K562 (cell line): ENCODE data around the gene FDX2. TPM values are rescaled to one million over a fixed set of nuclear protein-coding genes. Genes with fewer than 3 reads are reported as not detected.

ENCODE experiments used
- FOXK2 ChIP-seq, 2 experiments: fragments of 450-650 bp; IDR thresholded peaks in 1 of 2; conservative IDR thresholded peaks in 1 of 2; 2 replicates each; pipeline ENCODE4 v1.6.1; 2016; ENCODE audit warnings: low read depth in 2 of 2, mild to moderate bottlenecking in 1 of 2
- SREBF2 ChIP-seq: sonication (generic); formaldehyde crosslinking; IDR thresholded peaks from 2 replicates; pipeline ENCODE4 v1.4.0; 2020; ENCODE audit warnings: mild to moderate bottlenecking, missing genetic modification reagents
- TAF1 ChIP-seq: IDR thresholded peaks from 2 replicates; pipeline ENCODE4 v1.6.1; 2011; ENCODE audit warnings: mild to moderate bottlenecking, low read length, moderate library complexity; ENCODE audit not compliant: insufficient read depth, control insufficient read depth, severe bottlenecking; ENCODE audit errors: extremely low read depth
- ZNF263 ChIP-seq: sonication (generic); formaldehyde crosslinking; IDR thresholded peaks from 2 replicates; pipeline ENCODE4 v1.8.0; 2022; ENCODE audit warnings: mild to moderate bottlenecking, missing genetic modification reagents, borderline replicate concordance
- polyA plus RNA-seq, 8 experiments: library from polyadenylated mRNA; depleted of rRNA in 4 of 8; stranded (reverse) in 5 of 8; unstranded in 3 of 8; fragments of >200 nt; fragmentation: Nextera tagmentation in 2 of 8; fragmentation: Illumina TruSeq in 1 of 8; extraction: Ambion mirVana in 2 of 8; extraction: Trizol in 1 of 8; gene quantifications; 2 replicates each; pipeline versions ENCODE4 v1.2.1 to v1.2.3, GENCODE V29; 2011 to 2014; ENCODE audit warnings: inconsistent platforms in 1 of 8, missing spikeins in 1 of 8
- total RNA-seq, 7 experiments: library from RNA; depleted of rRNA in 6 of 7; stranded (reverse); fragments of >200 nt in 6 of 7; fragmentation: Illumina TruSeq in 2 of 7; extraction: Trizol in 2 of 7; gene quantifications; 2 replicates each; pipeline versions ENCODE4 v1.2.1 to v1.2.3, GENCODE V29; 2011 to 2021; ENCODE audit warnings: low replicate concordance in 1 of 7
- TF ChIP-seq, protein P1 (sequence below): sonication (generic); formaldehyde crosslinking; IDR thresholded peaks from 2 replicates; pipeline ENCODE4 v1.8.0; 2022; ENCODE audit warnings: mild to moderate bottlenecking, missing genetic modification reagents
- TF ChIP-seq, protein P2 (sequence below), 2 experiments: fragments of 450-650 bp; IDR thresholded peaks; 2 replicates each; pipeline ENCODE4 v1.6.1; 2016
- TF ChIP-seq, protein P3 (sequence below): fragments of 200-800 bp; sonication (Bioruptor generic); IDR thresholded peaks from 2 replicates; pipeline ENCODE4 v1.6.1; 2017; ENCODE audit warnings: missing genetic modification characterization, missing compliant biosample characterization
- TF ChIP-seq, protein P4 (sequence below): sonication (generic); formaldehyde crosslinking; IDR thresholded peaks from 2 replicates; pipeline ENCODE4 v1.4.0; 2020; ENCODE audit warnings: mild to moderate bottlenecking, missing genetic modification reagents

FDX2 gene
- total and polyA plus RNA-seq, 9 of the 15 experiments (the other 6 are each of a cell fraction or from before 2014, with no cell fraction given): 2.5 to 49.8 (median 29.7) TPM

DNA sequence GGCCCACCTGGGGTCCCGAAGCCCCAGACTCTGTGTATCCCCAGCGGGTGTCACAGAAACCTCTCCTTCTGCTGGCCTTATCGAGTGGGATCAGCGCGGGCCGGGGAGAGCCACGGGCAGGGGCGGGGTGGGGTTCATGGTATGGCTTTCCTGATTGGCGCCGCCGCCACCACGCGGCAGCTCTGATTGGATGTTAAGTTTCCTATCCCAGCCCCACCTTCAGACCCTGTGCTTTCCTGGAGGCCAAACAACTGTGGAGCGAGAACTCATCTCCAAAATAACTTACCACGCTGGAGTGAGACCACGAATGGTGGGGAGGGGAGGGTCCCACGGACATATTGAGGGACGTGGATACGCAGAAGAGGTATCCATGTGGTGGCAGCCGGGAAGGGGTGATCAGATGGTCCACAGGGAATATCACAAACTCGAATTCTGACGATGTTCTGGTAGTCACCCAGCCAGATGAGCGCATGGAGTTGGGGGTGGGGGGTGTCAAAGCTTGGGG, 27.1 kb downstream of the FDX2 start (continued):
- TF ChIP-seq, protein P1, sequence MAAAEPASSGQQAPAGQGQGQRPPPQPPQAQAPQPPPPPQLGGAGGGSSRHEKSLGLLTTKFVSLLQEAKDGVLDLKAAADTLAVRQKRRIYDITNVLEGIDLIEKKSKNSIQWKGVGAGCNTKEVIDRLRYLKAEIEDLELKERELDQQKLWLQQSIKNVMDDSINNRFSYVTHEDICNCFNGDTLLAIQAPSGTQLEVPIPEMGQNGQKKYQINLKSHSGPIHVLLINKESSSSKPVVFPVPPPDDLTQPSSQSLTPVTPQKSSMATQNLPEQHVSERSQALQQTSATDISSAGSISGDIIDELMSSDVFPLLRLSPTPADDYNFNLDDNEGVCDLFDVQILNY (CRISPR knock-in tag): 0 out of 2 replicates have a peak, but pooled peaks have one; percentile 39
- TF ChIP-seq SREBF2 (CRISPR knock-in tag) (0 out of 2 replicates have a peak, but pooled peaks have one; percentile 20), TAF1 (peak; percentile 62), ZNF263 (CRISPR knock-in tag) (no peak; the same call in 1 of the 2 replicates), FOXK2 (conservative IDR thresholded peaks at IDR 0.05 in 1 of 2, IDR thresholded peaks at IDR 0.05 in 1 of 2; ENCODE audit: low read depth in 2 of 2) (peak in 1 of 2 experiments; percentile 23; a peak in 1 of 4 replicates)
- TF ChIP-seq, protein P2, sequence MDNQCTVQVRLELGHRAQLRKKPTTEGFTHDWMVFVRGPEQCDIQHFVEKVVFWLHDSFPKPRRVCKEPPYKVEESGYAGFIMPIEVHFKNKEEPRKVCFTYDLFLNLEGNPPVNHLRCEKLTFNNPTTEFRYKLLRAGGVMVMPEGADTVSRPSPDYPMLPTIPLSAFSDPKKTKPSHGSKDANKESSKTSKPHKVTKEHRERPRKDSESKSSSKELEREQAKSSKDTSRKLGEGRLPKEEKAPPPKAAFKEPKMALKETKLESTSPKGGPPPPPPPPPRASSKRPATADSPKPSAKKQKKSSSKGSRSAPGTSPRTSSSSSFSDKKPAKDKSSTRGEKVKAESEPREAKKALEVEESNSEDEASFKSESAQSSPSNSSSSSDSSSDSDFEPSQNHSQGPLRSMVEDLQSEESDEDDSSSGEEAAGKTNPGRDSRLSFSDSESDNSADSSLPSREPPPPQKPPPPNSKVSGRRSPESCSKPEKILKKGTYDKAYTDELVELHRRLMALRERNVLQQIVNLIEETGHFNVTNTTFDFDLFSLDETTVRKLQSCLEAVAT (IDR thresholded peaks at IDR 0.05): 0 out of 4 replicates have a peak, but pooled peaks of 1 of the 2 experiments have one; percentile 32
- TF ChIP-seq, protein P3, sequence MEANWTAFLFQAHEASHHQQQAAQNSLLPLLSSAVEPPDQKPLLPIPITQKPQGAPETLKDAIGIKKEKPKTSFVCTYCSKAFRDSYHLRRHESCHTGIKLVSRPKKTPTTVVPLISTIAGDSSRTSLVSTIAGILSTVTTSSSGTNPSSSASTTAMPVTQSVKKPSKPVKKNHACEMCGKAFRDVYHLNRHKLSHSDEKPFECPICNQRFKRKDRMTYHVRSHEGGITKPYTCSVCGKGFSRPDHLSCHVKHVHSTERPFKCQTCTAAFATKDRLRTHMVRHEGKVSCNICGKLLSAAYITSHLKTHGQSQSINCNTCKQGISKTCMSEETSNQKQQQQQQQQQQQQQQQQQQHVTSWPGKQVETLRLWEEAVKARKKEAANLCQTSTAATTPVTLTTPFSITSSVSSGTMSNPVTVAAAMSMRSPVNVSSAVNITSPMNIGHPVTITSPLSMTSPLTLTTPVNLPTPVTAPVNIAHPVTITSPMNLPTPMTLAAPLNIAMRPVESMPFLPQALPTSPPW: peak; percentile 75
- TF ChIP-seq, protein P4, sequence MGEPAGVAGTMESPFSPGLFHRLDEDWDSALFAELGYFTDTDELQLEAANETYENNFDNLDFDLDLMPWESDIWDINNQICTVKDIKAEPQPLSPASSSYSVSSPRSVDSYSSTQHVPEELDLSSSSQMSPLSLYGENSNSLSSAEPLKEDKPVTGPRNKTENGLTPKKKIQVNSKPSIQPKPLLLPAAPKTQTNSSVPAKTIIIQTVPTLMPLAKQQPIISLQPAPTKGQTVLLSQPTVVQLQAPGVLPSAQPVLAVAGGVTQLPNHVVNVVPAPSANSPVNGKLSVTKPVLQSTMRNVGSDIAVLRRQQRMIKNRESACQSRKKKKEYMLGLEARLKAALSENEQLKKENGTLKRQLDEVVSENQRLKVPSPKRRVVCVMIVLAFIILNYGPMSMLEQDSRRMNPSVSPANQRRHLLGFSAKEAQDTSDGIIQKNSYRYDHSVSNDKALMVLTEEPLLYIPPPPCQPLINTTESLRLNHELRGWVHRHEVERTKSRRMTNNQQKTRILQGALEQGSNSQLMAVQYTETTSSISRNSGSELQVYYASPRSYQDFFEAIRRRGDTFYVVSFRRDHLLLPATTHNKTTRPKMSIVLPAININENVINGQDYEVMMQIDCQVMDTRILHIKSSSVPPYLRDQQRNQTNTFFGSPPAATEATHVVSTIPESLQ (CRISPR knock-in tag): peak; percentile 36; the same call in 1 of the 2 replicates
